D721Med (cell line): ENCODE results near the gene WSCD1.

Experiments used
- DNase-seq: peaks from one replicate; pipeline ENCODE4 v3.0.0; 2011; ENCODE audit warnings: low spot score; ENCODE audit not compliant: insufficient read length
- FAIRE-seq: peaks from 2 replicates; lab custom pipeline; 2011; peaks lifted over from hg19 to GRCh38; lab: Jason Lieb, UNC
- TF ChIP-seq, protein P1 (sequence below): IDR thresholded peaks from 2 replicates; pipeline ENCODE4 v1.5.1; 2012; ENCODE audit warnings: mild to moderate bottlenecking, control low read depth; ENCODE audit not compliant: insufficient read depth; ENCODE audit errors: missing control alignments

Gene WSCD1

DNA sequence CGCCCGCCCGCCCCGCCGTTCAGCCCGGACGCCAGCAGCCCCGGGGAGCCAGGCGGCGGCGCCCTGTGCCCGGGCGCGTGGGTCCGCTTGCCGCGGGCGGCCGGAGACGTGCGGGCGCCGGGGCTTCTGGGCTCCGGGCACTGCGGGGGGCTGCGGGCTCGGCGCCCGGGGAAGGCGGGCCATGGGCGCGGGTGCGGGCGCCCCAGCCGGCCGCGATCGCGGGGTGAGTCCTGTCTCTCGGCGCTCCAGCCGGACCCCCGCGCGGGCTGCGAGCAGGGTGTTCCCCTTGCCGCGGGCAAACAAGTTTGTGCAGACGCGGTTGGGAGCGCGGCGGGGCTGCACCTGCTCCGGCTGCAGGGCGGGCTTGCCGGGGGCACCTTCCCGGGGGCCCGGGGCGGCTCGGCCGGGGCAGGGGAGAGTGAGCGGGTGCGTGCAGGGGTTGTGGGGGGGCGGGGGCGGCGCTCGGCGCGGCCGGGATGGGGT is 292 bp downstream of the WSCD1 start:
- DNase-seq (no peak), FAIRE-seq (no peak)
- TF ChIP-seq, protein P1, sequence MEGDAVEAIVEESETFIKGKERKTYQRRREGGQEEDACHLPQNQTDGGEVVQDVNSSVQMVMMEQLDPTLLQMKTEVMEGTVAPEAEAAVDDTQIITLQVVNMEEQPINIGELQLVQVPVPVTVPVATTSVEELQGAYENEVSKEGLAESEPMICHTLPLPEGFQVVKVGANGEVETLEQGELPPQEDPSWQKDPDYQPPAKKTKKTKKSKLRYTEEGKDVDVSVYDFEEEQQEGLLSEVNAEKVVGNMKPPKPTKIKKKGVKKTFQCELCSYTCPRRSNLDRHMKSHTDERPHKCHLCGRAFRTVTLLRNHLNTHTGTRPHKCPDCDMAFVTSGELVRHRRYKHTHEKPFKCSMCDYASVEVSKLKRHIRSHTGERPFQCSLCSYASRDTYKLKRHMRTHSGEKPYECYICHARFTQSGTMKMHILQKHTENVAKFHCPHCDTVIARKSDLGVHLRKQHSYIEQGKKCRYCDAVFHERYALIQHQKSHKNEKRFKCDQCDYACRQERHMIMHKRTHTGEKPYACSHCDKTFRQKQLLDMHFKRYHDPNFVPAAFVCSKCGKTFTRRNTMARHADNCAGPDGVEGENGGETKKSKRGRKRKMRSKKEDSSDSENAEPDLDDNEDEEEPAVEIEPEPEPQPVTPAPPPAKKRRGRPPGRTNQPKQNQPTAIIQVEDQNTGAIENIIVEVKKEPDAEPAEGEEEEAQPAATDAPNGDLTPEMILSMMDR = no peak

DNA sequence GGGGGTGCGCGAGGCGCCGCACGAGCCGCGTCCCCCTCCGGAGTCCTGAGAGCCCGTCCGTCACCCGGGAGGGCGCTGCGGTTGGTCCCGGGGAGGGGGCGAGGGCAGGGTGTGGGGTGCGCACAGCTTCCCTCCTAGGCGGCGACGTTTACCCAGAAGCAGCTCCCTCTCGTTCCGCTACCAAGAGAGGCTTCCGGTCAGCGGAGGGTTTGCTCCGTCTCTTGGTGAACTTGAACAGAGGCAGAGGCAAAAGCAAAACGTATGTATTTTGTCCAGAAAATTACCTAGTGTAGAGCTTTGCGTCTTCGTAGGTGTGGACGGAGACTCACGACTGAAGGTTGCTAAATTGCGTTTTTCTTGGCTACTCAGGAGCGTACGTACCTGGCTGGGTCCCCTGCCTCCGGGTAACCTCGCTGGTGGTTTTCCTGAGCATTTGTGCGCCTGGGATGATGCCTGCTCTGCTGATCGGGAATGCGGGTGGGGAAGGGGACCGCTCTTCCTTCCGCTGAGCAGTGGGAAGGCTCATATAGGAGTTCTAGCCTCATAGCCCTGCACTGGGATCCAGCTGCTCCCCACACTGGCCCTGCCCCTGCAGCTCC is 833 bp downstream of the WSCD1 start:
- TF ChIP-seq, protein P1 = no peak
- DNase-seq (no peak), FAIRE-seq (no peak)

DNA sequence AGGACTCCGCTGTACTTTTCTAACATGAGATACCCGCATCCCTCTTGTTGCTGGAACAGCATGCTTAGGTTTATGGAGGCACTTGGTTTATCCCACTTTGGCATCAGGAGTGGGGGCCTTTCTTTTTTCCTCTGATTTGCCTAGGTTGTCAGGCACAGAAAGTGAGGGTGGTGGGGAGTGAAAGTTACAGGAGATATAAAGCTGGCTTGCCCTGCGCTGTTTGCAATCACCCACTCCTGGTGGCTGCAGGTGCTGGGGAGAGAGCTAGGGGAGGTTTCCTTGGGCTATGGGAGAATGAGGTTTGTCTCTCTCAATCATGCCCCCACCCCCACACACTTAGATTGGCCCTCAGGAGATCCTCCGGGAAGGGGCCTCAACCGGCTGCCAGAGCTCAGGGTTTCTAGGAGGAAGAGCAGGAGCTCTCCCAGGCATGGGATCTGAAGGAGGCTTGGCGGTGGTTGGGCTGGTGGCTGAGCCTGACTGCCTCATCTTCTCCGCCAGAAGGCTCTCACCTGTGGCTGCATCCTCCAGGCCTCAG is 1.4 kb downstream of the WSCD1 start:
- TF ChIP-seq, protein P1 = no peak
- DNase-seq = no peak
- FAIRE-seq = no peak

DNA sequence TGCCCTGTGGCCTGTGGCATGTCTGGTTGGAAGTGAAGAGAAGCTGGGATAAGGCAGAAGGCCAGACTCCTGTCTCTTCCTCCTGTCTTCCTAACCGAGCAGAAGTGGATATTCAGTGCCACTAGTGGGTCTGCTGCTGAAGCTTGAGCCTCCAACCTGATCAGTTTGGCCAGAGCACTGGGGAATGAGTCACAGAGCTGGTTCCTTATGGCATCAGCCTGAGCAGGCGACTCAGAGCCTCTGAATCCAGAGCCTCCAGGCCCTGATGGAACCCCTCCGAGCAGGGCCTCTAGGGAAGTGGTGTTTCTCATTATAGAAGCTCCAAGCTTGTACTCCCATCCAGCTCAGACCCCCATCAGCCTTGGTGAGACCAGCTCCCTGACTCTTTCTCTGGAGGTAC is 2.0 kb downstream of the WSCD1 start:
- no peak for FAIRE-seq
- TF ChIP-seq, protein P1 = no peak
- no peak for DNase-seq

GRCh38 chr17:6072611-6073010 is 2.4 kb downstream of the WSCD1 start:
- FAIRE-seq = no peak
- TF ChIP-seq, protein P1 = no peak

GRCh38 chr17:6073620-6074019 is 3.4 kb downstream of the WSCD1 start:
- FAIRE-seq = no peak
- TF ChIP-seq, protein P1 = no peak
- DNase-seq = no peak

More at GRCh38 chr17:6072611-6073010, 2.4 kb downstream of the WSCD1 start:
- DNase-seq = no peak

GRCh38 chr17:6075050-6075449 is 4.9 kb downstream of the WSCD1 start:
- TF ChIP-seq, protein P1 = no peak
- DNase-seq (no peak), FAIRE-seq (no peak)
